H1 (cell line): ENCODE results near the gene RAD52. TPM values are rescaled to one million over a fixed set of nuclear protein-coding genes. Genes with fewer than 3 reads are reported as not detected.

Experiments used
- ASH2L ChIP-seq: fragments of 200-600, 300-600 bp; sonication (generic); IDR thresholded peaks from one replicate; pipeline ENCODE4 v1.7.1; 2017; ENCODE audit warnings: low read length
- EZH2 ChIP-seq: fragments of 200-600 bp; sonication (generic); IDR thresholded peaks from 2 replicates; pipeline ENCODE4 v1.7.1; 2012; ENCODE audit warnings: low read depth, mild to moderate bottlenecking, moderate library complexity, low read length, inconsistent platforms; ENCODE audit not compliant: severe bottlenecking
- GABPA ChIP-seq: IDR thresholded peaks from 2 replicates; pipeline ENCODE4 v1.6.1; 2011; ENCODE audit warnings: mild to moderate bottlenecking, low read length, moderate library complexity, borderline replicate concordance; ENCODE audit not compliant: insufficient read depth
- GTF2F1 ChIP-seq: IDR thresholded peaks from 2 replicates; pipeline ENCODE4 v1.6.1; 2012; ENCODE audit warnings: low read depth, low read length, improper control_type of control experiment, borderline replicate concordance
- SRF ChIP-seq: IDR thresholded peaks from 2 replicates; pipeline ENCODE4 v1.6.1; 2011; ENCODE audit warnings: mild to moderate bottlenecking, low read depth, low read length, moderate library complexity
- polyA plus RNA-seq, 7 experiments: library from polyadenylated mRNA; depleted of rRNA in 3 of 7; stranded (reverse) in 5 of 7; unstranded in 2 of 7; fragments of >200 nt in 5 of 7; fragments of 200-250 nt in 2 of 7; gene quantifications; 1 replicate in 5 of 7; 2 replicates in 1 of 7; 4 replicates in 1 of 7; pipeline versions ENCODE4 v1.2.1 to v1.2.3, GENCODE V29; 2011 to 2013; ENCODE audit warnings: missing spikeins in 2 of 7, mixed read lengths in 2 of 7
- total RNA-seq: library from RNA; stranded (reverse); fragmentation: NEBNext Ultra II Directional; extraction: Animal tissue kit (Norgen Biotek cat#: 25700); gene quantifications from 2 replicates; pipeline ENCODE4 v1.2.1, GENCODE V29; 2021
- TF ChIP-seq, protein P1 (sequence below): IDR thresholded peaks from 2 replicates; pipeline ENCODE4 v1.6.1; 2011; ENCODE audit warnings: low read length, improper control_type of control experiment
- TF ChIP-seq, protein P2 (sequence below): IDR thresholded peaks from 2 replicates; pipeline ENCODE4 v1.6.1; 2011; ENCODE audit warnings: low read depth, mild to moderate bottlenecking, low read length; ENCODE audit not compliant: insufficient read depth

RAD52 gene
- total and polyA plus RNA-seq, 2 of the 8 experiments (the other 6 are each of a cell fraction or from before 2014, with no cell fraction given) = 12.5 to 14.3 TPM

DNA sequence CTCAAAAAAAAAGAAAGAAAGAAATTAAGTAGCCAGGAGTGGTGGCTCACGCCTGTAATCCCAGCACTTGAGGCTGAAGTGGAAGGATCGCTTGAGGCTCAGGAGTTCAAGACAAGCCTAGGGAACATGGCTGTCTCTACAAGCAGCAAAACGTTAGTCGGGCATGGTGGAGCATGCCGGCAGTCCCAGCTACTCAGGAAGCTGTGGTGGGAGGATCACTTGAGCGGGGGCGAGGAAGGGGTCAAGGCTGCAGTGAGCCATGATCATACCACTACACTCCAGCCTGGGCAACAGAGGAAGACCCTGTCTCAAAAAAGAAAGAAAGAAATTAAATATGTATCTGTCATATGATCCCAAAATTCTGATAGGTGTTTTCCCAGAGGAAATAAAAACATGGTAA, 5.3 kb downstream of the RAD52 start (continued):
- TF ChIP-seq, protein P1, sequence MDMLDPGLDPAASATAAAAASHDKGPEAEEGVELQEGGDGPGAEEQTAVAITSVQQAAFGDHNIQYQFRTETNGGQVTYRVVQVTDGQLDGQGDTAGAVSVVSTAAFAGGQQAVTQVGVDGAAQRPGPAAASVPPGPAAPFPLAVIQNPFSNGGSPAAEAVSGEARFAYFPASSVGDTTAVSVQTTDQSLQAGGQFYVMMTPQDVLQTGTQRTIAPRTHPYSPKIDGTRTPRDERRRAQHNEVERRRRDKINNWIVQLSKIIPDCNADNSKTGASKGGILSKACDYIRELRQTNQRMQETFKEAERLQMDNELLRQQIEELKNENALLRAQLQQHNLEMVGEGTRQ = no peak
- no peak for TF ChIP-seq ASH2L
- TF ChIP-seq, protein P2, sequence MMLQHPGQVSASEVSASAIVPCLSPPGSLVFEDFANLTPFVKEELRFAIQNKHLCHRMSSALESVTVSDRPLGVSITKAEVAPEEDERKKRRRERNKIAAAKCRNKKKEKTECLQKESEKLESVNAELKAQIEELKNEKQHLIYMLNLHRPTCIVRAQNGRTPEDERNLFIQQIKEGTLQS = no peak
- TF ChIP-seq GTF2F1 = no peak
- no peak for TF ChIP-seq EZH2
- TF ChIP-seq GABPA = no peak
- TF ChIP-seq SRF = no peak
